Brain microvascular endothelial cell (primary cell): ENCODE results near the gene CHIT1.
"Not testable (repeated sequence)": the region's sequence is repeated elsewhere in the genome, so short reads cannot be mapped to it uniquely, and the experiment has no call there.

Experiments used
- DNase-seq: peaks from one replicate; pipeline ENCODE4 v3.0.0-alpha.2; 2020
- H3K27ac ChIP-seq: fragments of 250-450 bp; sonication (Bioruptor Pico); 2 replicates; pipeline ENCODE4 v1.5.1; 2020; ENCODE audit warnings: mild to moderate bottlenecking, moderate library complexity
- H3K27me3 ChIP-seq: fragments of 250-450 bp; sonication (Bioruptor Pico); replicated peaks from 2 replicates; pipeline ENCODE4 v1.5.1; 2020; ENCODE audit warnings: mild to moderate bottlenecking
- H3K36me3 ChIP-seq: fragments of 250-450 bp; sonication (Bioruptor Pico); replicated peaks from 2 replicates; pipeline ENCODE4 v1.5.1; 2020; ENCODE audit warnings: mild to moderate bottlenecking
- H3K4me3 ChIP-seq: 2 replicates; pipeline ENCODE4 v1.5.1; 2011; ENCODE audit warnings: low read depth, mild to moderate bottlenecking, control low read depth, low read length, moderate library complexity
- CTCF ChIP-seq: IDR thresholded peaks from 2 replicates; pipeline ENCODE4 v1.5.1; 2011; ENCODE audit warnings: low read depth, mild to moderate bottlenecking, moderate library complexity, low read length, control low read depth, inconsistent platforms; ENCODE audit errors: missing control alignments
- in situ Hi-C: cut with HindIII; loops from 2 replicates; pipeline ENCODE4 v1.10.0; 2017; ENCODE audit warnings: low sequenced_read_pairs, low pct_ligation_motif_present

The CHIT1 gene

GRCh38 chr1:203239081-203239480, 9.6 kb upstream of the CHIT1 start:
- Histone ChIP-seq H3K36me3 (no peaks in the 10 kb centered on the region), H3K27me3 (no peaks in the 10 kb centered on the region), H3K4me3 (no peak overlapping the region), H3K27ac (no peak overlapping the region)
- in situ Hi-C loops = no loop called here
- DNase-seq = no peak
- TF ChIP-seq CTCF = no peak

GRCh38 chr1:203238535-203238934, 9.1 kb upstream of the CHIT1 start:
- in situ Hi-C loops = no loop called here
- DNase-seq = no peak
- no peak for TF ChIP-seq CTCF

GRCh38 chr1:203234901-203235300, 5.4 kb upstream of the CHIT1 start:
- H3K27ac ChIP-seq, in situ Hi-C loops, DNase-seq, H3K36me3 ChIP-seq, H3K27me3 ChIP-seq, H3K4me3 ChIP-seq: not testable (repeated sequence)

More at GRCh38 chr1:203238535-203238934, 9.1 kb upstream of the CHIT1 start:
- Histone ChIP-seq H3K27ac (no peak overlapping the region), H3K27me3 (no peaks in the 10 kb centered on the region), H3K36me3 (no peaks in the 10 kb centered on the region), H3K4me3 (no peak overlapping the region)

GRCh38 chr1:203228670-203229069, 803 bp downstream of the CHIT1 start:
- DNase-seq = no peak
- Histone ChIP-seq H3K4me3 (no peak overlapping the region), H3K27ac (no peak overlapping the region), H3K36me3 (no peaks in the 10 kb centered on the region), H3K27me3 (peaks cover 3% of the 10 kb centered on the region)
- no peak for TF ChIP-seq CTCF
- in situ Hi-C loops = no loop called here

GRCh38 chr1:203227371-203228083, 1.9 kb downstream of the CHIT1 start:
- DNase-seq = no peak
- H3K27me3 ChIP-seq = peaks cover 6% of the 10 kb centered on the region
- H3K4me3 ChIP-seq = no peak overlapping the region
- in situ Hi-C loops = no loop called here
- no peak overlapping the region for H3K27ac ChIP-seq
- H3K36me3 ChIP-seq = no peaks in the 10 kb centered on the region
- no peak for TF ChIP-seq CTCF

GRCh38 chr1:203225071-203225470, 4.4 kb downstream of the CHIT1 start:
- no peak overlapping the region for H3K27ac ChIP-seq
- no peak for DNase-seq
- H3K36me3 ChIP-seq = no peaks in the 10 kb centered on the region
- no peak overlapping the region for H3K4me3 ChIP-seq
- in situ Hi-C loops = no loop called here
- peaks cover 7% of the 10 kb centered on the region for H3K27me3 ChIP-seq
- TF ChIP-seq CTCF = no peak
